Measurements from ENCODE around the gene NR2C2.
"Not testable (repeated sequence)": the region's sequence is repeated elsewhere in the genome, so short reads cannot be mapped to it uniquely, and the experiment has no call there.

NR2C2 gene

DNA sequence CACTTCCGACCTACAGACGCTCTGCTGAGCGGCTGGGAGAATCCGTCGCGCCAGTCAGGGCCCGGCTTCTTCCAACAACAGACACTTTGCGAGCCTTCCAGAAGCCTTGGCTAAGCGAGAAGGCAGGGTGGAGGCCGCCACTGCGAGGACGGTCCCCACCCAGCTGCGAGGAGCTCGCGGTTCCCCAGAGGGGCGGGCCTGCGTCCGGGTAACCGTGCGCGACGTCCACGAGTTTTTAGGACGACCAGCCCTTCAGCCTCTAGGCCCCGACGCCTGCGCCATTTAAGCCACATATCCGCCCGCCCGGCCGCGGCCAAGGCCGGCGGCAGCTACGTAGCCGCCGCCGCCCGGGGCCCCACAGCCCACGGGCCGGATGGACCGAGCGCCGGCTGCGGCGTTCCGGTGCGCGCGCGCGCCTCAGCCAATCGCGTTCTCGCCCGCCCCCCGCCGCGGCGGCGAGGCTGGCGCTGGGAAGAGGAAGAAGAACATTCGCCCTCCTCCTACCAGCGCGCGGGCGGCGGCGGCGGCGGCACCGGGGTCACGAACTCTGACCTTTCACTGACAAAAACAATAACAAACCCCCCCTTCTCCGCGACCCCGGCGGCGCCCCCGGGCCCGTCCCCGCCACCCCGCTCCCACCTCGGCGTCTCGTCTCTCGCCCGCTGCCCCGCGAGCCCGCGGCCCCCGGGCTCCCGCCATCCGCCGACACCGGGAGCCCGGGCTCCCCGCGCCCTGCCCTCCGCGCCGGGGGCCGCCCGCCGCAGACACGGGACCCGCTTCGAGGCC lies at the start of gene NR2C2:
NR2C2 (plus strand) TSS at position 484 of the 786 bp plus-strand sequence. CDS start 56,332 bp downstream, outside the sequence.
- no peak for FAIRE-seq

DNA sequence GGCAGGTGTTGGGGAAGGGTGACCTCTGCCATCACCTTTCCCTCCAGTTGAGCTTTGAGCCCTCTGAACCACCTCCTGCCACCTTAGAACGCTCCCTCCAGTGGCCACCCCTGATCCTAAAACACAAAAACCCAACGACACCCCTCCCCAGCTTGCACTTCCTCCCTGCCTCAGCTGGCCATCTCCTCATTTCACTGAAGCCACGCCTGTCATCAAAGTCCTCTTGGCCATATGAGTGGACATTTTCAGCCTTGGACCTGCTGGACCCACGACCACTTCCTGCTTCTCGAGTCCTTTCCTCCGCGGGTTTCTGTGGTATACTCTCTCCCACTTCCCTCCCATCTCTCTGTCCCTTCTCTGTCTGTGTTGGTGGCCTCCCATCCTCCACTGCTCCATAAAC lies 48.5 kb upstream of the NR2C2 start:
- FAIRE-seq = no peak

DNA sequence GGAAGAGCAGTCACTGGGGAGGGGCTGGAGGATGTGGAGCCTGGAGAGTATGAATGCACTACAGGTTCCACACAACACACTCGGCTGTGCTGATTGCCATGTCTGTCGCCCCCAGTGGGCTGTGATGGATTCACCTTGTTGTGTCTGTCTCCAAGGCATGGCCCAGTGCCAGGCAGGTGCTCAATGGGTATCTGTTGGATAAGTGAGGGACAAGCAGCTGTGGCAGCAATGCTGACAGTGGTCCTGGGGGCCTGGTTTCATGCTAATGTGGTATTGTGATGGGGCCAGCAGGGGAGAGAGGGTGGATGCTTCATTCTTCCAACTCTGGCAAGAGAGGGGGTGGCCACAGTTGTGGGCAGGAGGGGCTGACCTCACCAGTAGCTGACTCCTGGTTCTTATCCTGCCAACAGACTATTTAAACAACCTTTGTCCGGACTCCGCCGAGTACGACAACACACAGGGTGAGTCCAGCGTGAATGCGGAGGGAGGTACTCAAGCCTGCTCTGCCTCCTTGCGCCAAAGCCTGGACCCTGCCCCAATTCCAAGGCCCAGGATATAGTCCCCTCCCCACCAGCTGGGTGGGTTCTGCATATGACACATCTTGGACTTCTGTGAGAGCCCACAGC lies 47.3 kb upstream of the NR2C2 start:
- FAIRE-seq = no peak

DNA sequence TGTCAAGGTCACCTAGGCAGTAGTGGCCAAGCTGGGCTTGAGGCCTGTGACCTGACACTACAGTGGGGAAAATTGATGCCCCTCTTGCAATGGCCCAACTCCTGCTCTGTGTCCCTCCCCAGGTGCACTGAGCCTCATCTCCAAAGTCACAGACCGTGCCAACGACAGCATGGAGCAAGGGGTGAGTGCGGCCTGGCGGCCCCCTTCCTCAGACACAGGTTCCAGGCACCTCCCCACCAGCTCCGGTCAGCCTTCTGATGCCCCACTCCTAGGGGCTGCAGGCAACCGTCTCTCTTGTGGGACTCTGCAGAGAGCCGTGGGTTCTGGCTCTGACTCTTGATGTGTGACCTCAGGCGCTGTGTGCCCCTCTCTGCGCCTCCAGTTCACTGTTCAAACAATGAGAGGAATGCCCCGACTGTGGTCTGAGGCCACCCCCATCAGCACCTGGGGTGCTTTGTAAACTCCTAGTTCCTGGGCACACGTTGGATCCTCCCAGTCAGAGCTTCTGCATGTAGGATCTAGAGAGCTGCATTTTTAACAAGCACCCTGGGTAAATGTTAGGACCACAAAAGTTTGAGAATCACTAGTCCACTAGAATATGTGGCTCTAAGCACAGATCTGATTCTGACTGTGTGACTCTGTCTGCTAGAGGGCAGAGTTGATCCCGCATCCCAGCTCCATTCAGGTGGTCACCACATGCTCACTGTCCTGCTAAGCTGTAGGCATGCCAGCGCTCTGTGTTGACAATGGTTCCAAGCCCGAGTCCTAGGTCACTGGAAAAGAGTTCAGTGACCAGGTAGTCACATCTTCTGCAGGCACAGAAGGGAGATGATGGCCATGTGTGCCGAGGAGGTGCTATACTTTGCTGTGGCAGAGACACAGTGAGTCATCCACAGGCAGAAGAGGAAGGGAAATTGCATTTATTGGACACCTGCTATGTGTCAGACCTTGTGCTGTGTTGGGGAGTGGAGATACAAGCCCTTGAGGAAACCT lies 46.2 kb upstream of the NR2C2 start:
- FAIRE-seq = no peak

DNA sequence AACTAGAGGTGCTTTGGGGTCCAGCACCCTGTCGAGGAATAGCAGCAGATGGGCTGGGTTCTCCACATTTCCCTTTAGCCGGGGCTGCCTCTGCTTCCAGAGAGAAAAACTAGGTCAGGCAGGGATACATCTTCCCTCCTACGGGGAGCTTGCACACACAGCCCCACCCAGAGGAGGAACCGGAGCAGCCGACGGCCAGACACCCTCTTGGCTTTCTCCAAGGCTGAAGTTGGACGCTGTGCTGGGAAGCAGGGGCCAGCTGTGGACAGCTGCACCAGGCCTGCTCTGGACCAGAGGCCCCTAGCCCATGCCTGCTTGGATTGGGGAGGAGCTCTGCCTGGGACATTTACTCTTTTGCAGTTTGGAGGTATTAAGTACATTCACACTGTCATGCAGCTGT lies 44.7 kb upstream of the NR2C2 start:
- no peak for FAIRE-seq

DNA sequence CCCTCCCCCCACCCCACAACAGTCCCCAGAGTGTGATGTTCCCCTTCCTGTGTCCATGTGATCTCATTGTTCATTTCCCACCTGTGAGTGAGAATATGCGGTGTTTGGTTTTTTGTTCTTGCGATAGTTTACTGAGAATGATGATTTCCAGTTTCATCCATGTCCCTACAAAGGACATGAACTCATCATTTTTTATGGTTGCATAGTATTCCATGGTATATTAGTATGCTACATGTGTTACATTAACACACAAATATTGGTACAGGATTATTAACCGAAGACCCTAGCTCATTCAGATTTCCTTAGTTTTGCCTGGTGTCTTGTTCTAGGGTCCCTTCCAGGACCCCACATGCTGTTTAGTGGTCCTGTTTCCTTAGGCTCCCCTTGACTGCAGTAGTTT lies 43.9 kb upstream of the NR2C2 start:
- FAIRE-seq = not testable (repeated sequence)

DNA sequence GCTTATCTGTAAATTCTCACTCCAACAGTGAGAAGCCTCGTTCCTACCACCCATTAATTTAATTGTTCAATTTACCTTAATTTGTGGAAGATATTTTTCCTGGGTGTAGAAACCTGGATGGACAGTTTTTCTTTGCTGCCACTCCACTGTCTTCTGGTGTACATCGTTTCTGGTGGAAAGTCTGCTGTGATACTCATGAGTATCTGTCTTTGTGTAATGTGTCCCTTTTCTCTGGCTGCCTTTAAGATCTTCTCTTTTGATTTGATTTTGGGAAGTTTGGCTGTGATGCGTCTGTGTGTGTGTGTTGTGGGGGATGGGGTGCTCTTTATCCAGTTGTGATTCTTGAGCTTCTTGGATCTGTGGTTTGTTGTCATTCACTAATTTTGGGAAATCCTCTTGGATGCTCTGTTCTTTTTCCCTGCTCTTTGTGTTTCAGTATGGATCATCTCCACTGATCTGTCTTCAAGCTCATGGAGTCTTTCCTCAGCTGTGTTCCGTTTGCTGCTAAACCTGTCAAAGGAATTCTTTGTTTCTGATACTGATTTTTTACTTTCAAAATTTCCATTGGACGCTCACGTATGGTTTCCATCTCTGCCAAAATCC lies 42.2 kb upstream of the NR2C2 start:
- no peak for FAIRE-seq

DNA sequence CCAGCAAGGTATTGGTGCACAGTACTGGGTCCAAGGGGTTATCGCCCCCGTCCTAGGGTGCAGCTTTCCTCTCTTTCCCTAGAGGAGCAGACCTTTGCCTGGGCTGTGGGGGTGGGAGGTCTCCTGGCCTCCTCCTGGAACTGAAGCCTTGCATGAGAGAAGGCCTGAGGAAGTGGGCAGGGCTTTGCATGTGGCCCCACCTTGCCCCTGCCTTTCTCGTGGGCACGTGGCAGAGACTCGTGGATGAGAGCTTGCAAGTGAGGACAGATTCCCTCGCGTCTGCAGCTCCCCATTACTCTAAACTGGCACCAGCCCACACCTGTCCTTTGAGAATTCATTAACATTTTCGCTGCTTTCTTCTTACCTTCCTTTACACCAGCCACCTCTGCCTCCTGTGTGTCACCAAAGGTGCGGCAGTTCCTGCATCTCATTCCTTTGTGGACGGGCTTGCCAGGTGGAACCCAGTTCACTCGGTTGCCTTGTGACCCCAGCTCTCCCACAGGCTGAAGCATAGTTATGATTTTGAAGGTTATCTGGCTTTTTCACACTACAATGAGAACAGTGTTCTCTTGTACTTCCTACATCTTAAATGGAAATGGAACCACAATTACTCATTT lies 40.9 kb upstream of the NR2C2 start:
- FAIRE-seq = no peak

DNA sequence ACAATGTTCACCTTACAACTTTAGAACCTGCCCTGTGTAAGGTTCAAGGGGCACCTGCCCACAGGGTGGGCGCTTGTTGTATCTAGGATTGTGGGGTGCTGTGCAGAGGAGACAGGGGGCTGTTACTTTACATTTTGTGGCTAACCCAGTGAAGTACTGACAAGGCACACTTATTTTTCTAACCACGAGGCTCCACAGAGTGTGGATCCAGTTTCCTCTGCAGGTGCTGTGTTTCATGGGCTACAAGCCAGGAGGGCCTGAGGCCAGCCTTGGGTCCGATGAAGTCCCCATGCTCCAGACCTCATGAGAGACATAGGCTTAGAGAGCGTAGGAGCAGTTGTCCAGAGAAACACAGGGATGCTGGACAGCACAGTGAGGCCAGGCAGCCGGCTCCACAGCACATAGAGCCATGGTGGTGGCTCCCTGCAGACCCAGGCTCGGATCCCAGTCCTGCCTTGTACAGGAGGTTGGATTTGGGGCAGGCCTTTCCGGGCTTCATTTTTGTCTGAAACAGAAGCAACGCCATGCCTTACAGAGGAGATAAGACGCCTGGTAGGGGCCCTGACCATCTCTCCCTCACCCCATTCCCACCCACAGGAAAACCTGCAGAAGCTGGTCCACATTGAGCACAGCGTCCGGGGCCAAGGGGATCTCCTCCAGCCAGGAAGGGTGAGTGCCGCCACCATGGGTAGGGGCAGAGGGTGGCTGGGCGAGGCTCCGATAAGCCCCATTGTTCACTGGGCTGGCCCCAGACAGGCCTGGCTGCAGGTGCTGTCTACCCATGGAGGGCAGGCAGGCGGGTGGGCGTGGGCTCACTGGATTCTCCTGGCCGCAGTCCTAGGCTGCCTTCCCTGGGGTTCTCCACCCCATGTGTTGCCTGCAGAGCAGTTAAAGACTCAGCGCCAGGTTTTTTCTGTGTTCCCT lies 40.1 kb upstream of the NR2C2 start:
- FAIRE-seq = no peak

DNA sequence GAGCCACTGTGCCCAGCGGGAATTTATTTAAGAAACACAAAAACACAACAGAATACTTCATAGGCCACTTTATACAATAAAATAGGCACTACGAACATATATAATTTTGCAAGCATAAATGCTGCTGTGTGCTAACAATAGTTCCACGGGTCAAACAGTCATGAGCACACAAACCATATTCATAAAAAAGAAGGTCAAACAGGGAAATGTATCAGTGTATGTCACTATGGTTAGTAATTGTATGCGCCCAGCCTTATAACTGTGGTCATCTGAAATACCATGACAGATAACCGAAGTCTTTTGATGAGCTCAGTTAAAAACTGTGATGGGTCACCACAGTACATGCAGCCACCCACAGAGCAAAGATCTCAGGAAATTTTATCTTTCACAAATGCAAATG lies 38.1 kb upstream of the NR2C2 start:
- FAIRE-seq = no peak

DNA sequence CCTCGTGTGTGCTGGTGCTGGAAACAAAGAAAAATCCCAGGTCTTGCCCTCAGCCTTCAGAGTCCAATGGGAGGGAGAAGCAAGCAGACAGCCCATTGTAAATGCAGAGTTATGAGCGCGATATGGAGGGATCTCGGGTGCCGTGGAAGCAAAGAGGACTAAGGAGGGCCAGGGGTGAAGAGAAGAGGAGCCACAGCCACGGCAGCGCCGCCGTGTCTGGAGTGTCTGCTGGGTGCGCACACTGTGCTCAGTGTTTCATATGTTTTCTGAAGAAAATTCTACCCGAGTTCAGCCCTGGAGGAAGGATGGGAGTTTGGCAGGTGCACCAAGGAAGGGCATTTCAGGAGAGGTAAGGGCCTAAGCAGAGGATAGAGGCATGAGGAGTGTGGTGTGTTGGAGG lies 35.7 kb upstream of the NR2C2 start:
- FAIRE-seq = no peak

DNA sequence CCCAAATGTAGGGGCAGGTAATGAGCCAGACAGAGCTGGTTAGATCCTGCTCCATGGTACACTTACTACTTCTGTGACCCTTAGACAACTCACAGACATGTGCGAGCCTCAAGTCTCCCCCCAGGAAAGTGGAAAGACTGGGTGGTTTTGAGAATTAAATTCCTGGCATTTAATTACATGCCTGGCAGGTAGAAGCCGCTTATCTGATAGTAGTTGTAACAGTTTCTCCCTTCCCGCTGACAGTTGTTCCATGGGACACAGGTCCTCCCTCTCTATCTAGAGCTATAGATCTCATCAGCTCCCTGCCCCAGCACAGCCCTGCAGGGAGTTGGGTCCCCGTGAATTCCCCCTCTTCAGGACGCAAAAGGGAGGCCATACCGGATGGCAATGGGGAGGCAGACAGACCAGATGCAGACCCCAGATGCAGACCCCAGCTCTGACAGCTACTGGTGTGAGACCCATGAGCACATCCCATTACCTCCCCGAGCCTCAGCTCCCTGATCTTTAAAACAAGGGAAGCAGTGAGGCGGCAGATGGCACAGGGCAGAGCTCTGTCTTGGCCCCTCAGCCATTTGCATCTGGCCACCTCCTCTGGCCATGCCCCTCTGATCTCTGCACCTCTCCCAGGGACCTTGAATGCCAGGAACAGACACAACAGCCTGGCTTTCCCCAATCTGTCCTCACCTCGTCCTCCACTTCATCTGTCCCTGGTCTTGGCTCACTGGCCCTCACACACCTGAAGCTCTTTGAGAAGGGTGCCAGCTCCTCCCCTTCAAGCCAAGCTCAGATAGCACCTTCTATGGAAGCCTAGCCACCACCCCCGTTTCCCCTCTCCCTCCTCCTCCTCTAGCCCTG lies 34.1 kb upstream of the NR2C2 start:
- no peak for FAIRE-seq

DNA sequence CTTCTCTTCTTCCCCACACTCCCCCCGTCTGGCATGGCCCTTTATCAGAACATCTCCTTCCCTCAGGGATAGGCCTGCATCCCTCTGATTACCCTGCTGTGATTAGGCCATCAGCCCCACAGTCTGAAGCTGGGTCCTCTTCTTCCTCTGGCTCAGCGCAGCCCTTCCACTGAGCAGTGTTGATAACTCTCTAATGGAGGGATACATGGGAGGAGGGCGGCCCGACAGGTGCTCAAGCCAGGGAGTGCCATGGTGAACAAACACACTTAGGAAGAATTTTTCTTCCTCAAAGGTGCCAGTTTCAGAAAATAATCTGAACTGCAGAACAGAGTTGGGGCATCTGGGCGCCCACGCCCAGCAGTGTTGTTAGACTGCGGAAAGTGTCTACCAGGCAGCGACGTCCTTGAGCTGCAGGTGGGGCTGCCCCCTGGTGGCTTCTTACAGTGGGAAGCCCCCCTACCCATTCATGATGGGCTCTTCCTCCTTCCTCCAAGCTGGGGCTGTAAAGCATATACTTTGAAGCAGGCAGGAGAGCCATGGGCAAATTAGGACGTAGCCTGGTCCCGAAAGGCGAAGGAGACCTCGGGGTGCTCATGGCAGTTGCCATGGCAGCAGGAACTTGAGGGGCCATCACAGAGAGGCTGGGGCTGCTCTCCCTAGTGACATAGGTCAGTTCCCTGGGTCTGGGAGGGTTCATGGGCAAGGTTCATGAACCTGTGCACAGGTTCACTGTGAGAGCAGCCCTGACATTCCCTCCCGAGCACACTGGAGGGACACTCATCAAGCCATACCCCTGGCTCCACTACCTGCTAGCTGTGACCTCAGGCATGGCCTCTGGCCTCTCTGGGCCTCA lies 33.2 kb upstream of the NR2C2 start:
- FAIRE-seq = no peak

DNA sequence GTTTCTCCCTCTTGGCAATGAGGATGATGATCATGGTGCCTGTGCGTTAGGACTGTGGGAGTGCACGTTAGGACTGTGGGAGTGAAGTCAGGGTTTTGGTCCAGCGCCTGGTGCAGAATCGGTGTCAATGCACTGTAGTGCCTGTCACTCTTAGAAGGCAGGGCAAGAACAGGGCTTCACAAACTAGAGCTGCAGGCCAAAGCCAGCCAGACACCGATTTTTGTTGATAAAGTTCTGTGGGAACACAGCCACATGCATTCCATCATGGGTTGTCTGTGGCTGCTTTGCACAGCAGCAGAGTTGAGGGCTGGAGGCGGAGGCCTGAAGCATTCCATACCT lies 32.6 kb upstream of the NR2C2 start:
- no peak for FAIRE-seq

DNA sequence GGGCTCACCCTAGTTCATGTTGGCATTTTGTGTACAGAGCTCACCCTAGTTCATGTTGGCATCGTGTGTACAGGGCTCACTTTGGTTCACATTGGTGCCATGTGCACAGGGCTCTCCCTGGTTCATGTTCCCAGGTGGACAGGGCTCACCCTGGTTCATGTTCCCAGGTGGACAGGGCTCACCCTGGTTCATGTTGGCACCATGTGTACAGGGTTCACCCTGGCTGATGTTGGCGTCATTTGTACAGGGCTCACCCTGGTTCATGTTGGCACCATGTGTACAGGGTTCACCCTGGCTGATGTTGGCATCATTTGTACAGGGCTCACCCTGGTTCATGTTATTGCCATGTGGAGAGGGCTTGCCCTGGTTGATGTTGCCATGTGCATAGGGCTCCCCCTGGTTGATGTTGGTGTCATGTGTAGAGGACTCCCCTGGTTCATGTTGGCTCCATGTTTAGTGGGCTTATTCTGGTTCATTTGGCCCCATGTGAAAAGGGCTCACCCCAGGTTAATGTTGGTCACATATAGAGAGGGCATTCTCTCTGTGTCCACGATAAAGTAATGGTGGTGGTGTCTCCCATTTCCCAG lies 31.7 kb upstream of the NR2C2 start:
- no peak for FAIRE-seq

DNA sequence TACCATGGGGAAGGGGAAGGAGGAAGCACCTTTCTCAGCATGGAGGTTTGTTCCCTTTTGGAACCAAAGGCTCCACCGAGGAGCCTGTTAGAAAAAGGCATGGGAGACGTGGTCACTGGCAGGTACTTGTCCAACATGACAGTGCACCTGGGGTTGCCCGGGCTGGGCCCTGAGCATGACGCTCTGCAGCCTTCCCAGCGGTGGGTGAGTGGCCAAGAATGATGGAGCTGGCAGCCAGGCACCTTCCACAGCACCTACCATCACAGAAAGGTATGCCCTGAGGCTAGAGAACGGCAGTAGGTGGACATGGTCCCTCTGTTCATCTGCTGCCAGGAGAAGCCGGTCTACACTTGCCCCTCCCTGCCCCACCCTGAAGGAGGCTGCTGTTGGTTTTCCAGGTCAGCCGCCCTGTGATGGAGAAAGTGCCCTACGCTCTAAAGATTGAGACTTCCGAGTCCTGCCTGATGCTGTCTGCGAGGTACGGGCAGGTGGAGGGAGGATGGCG lies 29.0 kb upstream of the NR2C2 start:
- FAIRE-seq = no peak

DNA sequence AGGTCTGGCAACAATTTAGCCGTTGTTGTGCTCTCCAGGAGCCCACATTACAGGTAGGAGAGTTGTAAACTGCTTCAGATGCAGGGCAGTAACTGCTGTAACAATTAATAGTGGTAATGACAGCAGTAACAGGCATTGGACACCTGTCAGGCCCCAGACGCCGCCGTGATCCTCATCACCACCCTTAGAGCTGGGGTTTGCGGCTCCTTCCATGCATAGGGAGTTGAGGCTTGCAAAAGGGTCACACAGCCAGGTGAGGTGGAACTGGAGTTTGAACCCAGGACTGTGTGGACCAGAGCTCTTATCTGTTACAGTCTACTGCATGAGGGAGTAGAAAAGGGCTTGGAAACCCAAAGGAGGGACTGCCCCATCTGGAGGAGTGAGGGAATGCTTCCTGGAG lies 26.8 kb upstream of the NR2C2 start:
- no peak for FAIRE-seq

DNA sequence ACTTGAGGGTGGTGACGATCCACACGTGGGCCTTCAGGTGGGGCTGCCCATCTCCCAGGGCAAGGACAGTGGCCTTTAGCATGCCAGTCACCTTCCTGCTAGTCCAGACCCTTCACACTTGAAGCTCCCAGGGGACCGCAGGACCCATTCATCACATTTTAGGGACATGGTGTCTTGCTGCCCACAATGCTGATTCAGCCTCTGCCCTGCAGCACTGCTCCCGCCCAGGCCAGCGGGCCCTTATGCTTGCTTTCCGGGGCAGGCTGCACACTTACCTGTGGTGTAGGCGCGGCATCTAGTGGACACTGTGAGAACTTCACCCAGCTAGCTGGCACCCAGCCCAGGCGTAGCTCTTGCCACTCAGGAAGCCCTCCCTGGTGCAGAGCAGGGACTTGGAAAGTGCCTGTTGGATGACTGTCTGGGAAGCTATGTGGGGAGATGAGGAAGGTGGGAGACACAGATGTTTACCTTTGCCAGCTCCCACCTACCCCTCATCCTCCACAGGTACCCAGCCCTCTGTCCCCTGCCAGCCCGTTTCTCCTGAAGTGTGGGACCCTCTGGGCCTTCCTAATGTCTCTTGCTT lies 26.3 kb upstream of the NR2C2 start:
- FAIRE-seq = no peak

Measured in TTC549 (cell line).